ENCODE results near the gene CLDN11. TPM values are rescaled to one million over a fixed set of nuclear protein-coding genes. Genes with fewer than 3 reads are reported as not detected.

CLDN11 gene
- total RNA-seq, 2 experiments from 2014 or later, result not detected

DNA sequence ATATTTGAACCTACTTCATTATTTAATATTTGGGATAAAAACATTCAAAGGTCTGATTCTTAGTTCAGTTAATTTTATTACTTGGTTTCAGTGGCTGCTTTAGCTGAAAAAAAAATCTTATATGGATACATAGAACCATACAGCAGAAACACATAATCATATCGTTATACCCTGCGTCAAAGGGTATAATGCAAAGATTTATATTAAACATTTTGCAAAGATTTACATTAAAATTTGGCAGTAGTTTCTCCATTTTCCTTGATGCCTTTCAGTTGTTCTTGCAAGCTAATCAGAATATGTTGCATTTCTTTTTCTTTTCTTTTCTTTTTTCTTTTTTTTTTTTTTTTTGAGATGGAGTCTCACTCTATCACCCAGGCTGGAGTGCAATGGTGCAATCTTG is 31.4 kb downstream of the CLDN11 start:
- Mint-ChIP-seq H3K4me3 (no peak overlapping the region), H3K4me1 (ENCODE audit: low read depth) (no peaks in the 10 kb centered on the region), H3K9me3 (ENCODE audit: insufficient read depth) (no peaks in the 10 kb centered on the region), H3K36me3 (ENCODE audit: low read depth) (no peaks in the 10 kb centered on the region), H3K27ac (no peak overlapping the region), H3K27me3 (ENCODE audit: low read depth) (peaks cover 12% of the 10 kb centered on the region)
- ChIA-PET CTCF (interaction anchor here (1.4 to 1.7 kb wide), 2 partner anchors 36 to 362 kb away, joined by 3 to 5 read pairs; no protein-coding TSS in a partner anchor), POLR2A (no interaction called here)
- ATAC-seq, result no peak
- DNase-seq, result no peak

DNA sequence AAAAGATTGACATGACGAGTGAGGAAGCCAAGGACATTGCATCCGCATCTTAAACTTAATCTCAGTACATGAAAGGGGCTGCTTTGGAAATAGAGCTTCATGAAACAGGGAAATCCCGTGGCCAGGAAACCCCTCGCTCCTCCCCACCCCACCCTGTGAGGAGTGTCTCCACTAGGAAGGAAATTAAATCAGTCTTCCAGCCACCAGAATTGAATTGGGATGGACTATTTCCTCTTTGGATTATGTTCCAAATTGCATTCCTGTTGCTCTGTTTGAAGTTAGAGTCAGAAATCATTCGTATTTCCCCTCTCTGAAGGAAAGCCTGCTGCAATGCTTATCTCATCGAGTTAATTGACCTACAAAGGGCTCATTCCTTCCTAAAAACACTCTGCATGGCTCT is 35.8 kb downstream of the CLDN11 start:
- H3K9me3 Mint-ChIP-seq (ENCODE audit: insufficient read depth), result no peaks in the 10 kb centered on the region
- peaks cover 14% of the 10 kb centered on the region for H3K27me3 Mint-ChIP-seq (ENCODE audit: low read depth)
- ChIA-PET CTCF (no interaction called here), POLR2A (no interaction called here)
- ATAC-seq, result no peak
- H3K4me1 Mint-ChIP-seq (ENCODE audit: low read depth), result no peaks in the 10 kb centered on the region
- no peak for DNase-seq
- no peak overlapping the region for H3K27ac Mint-ChIP-seq
- H3K36me3 Mint-ChIP-seq (ENCODE audit: low read depth), result no peaks in the 10 kb centered on the region
- H3K4me3 Mint-ChIP-seq, result no peak overlapping the region

DNA sequence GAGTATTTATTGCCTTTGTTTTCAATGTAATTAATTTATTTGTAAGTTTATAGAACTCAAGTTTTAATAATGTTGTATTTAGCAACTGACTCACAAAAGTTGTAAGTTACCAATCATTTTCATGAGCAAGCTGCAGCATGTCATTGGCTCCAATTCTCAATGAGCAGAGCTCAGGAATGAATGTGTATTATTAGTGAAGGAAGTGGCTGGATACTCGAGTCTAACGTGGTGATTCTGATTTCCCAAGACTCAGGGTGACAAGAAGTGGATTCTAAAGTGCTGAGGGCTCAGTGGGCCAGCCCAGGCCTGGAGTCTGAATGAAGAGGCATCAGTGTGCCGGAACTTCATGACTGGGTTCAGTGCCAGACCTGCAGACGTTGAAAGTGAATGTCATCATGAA is 39.6 kb downstream of the CLDN11 start:
- Mint-ChIP-seq H3K9me3 (ENCODE audit: insufficient read depth) (no peaks in the 10 kb centered on the region), H3K27ac (no peak overlapping the region), H3K4me1 (ENCODE audit: low read depth) (no peaks in the 10 kb centered on the region), H3K36me3 (ENCODE audit: low read depth) (no peaks in the 10 kb centered on the region), H3K27me3 (ENCODE audit: low read depth) (peaks cover 28% of the 10 kb centered on the region), H3K4me3 (no peak overlapping the region)
- CTCF ChIA-PET, result interaction anchor here (1.0 kb wide), 1 partner anchor 44 kb away, joined by 3 read pairs; no protein-coding TSS in a partner anchor
- POLR2A ChIA-PET, result no interaction called here
- DNase-seq, result no peak
- no peak for ATAC-seq

DNA sequence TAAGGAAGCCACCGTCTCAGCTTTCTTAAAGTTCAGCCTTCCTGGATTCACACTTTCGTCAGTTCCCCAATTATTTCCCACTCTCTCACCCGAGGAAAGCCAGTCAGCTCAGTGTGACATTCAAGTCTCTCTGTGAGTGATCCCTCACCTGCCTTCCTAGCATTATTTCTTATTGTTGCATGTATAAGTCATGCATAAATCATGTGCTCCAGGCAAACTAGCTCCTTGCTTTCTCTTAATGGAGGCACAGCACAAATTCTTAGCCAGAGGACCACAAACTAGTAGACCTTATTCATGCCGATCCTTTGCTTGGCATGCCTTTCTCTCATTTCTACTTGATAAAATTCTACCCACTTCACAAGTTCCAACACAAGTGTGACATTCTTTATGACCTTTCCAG is 44.3 kb downstream of the CLDN11 start:
- Mint-ChIP-seq H3K27me3 (ENCODE audit: low read depth) (peaks cover 31% of the 10 kb centered on the region), H3K36me3 (ENCODE audit: low read depth) (no peaks in the 10 kb centered on the region), H3K27ac (no peak overlapping the region), H3K9me3 (ENCODE audit: insufficient read depth) (no peaks in the 10 kb centered on the region), H3K4me1 (ENCODE audit: low read depth) (no peaks in the 10 kb centered on the region), H3K4me3 (no peak overlapping the region)
- POLR2A ChIA-PET, result no interaction called here
- ATAC-seq (no peak), DNase-seq (no peak)
- CTCF ChIA-PET, result interaction anchor here (0.7 kb wide), 1 partner anchor 49 kb away, joined by 3 read pairs; no protein-coding TSS in a partner anchor

DNA sequence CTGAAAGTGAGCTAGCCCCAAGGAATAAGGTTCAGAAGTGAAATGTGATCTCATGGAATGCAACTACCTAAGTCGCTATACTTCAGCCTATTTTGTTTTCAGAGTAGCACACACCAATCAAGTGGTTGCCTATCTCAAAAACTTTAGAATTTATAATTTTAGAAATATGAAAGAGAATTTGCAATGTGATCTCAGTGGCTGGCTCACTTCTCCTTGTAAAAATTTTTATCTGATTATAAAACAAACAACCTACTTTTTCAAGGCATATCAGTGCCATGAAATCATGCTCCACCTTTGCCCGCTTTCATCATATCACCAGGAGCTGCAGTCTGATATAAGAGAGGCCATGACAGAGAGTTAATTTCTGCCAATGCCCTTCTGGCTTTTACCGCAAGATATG is 47.3 kb downstream of the CLDN11 start:
- ChIA-PET POLR2A (no interaction called here), CTCF (no interaction called here)
- Mint-ChIP-seq H3K9me3 (ENCODE audit: insufficient read depth) (no peaks in the 10 kb centered on the region), H3K4me1 (ENCODE audit: low read depth) (no peaks in the 10 kb centered on the region), H3K4me3 (no peak overlapping the region), H3K27me3 (ENCODE audit: low read depth) (peaks cover 42% of the 10 kb centered on the region), H3K27ac (no peak overlapping the region), H3K36me3 (ENCODE audit: low read depth) (no peaks in the 10 kb centered on the region)
- no peak for DNase-seq
- ATAC-seq, result no peak

DNA sequence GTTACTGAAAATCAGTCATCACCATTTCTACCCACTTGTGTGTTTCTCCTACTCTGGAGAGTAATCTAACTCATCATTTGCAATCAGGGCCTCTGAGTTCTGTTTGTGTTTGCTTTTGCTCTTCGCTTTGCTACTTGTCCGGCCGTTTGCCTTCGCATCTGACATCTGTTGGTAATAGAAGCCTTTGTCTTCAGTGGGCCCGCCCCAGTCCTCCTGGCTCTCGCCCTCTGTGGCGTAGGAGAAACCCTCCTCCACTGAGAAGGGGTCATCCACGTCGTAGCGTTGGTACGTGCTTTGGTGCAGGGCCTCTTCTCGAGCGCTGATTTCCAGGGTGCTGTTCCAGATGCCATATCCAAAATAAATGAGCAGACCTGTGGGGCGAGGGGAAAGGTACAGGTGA is 48.3 kb downstream of the CLDN11 start:
- H3K27ac Mint-ChIP-seq, result no peak overlapping the region
- DNase-seq, result no peak
- CTCF ChIA-PET, result no interaction called here
- H3K36me3 Mint-ChIP-seq (ENCODE audit: low read depth), result no peaks in the 10 kb centered on the region
- POLR2A ChIA-PET, result no interaction called here
- no peaks in the 10 kb centered on the region for H3K9me3 Mint-ChIP-seq (ENCODE audit: insufficient read depth)
- H3K4me1 Mint-ChIP-seq (ENCODE audit: low read depth), result no peaks in the 10 kb centered on the region
- no peak overlapping the region for H3K4me3 Mint-ChIP-seq
- no peak for ATAC-seq
- peaks cover 41% of the 10 kb centered on the region for H3K27me3 Mint-ChIP-seq (ENCODE audit: low read depth)

DNA sequence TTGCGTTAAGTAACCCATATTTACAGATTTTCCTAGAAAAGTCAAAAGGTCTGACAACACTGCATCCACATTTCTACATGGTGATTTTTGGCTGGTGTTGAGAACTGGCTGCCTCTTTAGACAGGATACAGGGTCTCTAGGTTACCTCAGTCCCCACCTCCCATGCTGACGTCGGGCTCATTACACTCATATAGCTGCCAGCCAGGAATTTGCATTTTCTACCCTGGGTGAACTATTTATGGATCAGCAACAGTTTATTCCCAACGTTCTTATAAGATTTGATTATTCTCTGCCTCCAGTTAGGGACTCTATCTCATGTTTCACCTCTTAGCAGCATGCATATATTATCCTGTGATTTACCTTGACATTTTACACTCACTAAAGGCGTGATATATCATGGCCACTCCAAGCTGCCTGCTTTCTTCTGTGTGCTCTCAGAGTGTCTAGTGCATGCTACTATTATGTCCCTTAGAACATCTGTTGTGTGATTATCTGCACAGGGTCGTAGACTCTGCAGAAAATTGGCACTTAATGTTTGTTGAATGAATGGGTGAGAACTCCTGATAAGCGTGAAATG is 49.0 kb downstream of the CLDN11 start:
- Mint-ChIP-seq H3K36me3 (ENCODE audit: low read depth) (no peaks in the 10 kb centered on the region), H3K9me3 (ENCODE audit: insufficient read depth) (no peaks in the 10 kb centered on the region), H3K27me3 (ENCODE audit: low read depth) (peaks cover 37% of the 10 kb centered on the region), H3K27ac (no peak overlapping the region), H3K4me1 (ENCODE audit: low read depth) (no peaks in the 10 kb centered on the region), H3K4me3 (no peak overlapping the region)
- DNase-seq (no peak), ATAC-seq (no peak)
- POLR2A ChIA-PET, result no interaction called here
- CTCF ChIA-PET, result no interaction called here

DNA sequence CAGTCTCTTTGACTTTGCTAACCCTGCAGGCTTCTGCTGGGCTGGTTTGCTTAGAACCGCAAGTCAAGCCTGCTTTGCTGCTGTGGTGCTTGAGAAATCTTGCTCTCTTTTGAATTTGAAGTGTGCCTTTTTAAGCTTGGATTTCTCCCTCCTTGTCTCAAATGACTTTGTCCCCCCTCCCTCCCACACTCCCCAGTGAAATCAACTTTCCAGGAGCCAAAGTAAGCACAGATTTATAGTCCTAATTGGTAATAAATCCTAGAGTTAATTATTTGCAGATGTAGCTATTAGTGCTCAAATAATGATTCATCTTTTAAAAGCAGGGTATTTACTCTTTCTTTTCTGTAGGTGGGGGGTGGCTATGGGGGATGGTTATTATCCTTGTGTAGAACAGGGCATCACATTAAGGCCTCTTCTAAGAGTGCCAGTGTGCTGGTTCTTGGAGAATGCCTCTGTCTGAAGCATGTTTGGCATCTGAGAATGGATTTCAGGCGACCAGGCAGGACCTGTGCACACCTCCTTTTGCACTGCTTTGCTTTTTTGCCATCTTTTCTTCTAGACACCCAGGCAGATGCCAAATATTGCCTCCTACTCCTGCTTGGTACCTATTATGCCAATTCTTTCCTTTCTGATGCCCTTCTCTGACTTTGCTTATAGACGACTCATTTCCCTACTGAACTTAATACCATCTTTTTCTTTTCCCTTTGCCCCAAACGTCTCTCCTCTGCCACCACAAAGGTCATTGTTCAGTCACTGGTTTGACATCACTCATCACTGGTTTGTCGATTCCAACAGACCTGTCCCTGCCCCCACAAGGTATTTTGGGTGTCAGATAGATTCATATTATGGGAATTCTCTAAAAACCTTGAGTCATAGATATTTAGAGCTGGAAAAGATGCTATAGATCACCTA is 50.7 kb downstream of the CLDN11 start:
- Mint-ChIP-seq H3K4me3 (no peak overlapping the region), H3K4me1 (ENCODE audit: low read depth) (no peaks in the 10 kb centered on the region), H3K27me3 (ENCODE audit: low read depth) (peaks cover 31% of the 10 kb centered on the region), H3K9me3 (ENCODE audit: insufficient read depth) (no peaks in the 10 kb centered on the region), H3K27ac (no peak overlapping the region), H3K36me3 (ENCODE audit: low read depth) (no peaks in the 10 kb centered on the region)
- ChIA-PET CTCF (no interaction called here), POLR2A (no interaction called here)
- ATAC-seq (no peak), DNase-seq (no peak)

DNA sequence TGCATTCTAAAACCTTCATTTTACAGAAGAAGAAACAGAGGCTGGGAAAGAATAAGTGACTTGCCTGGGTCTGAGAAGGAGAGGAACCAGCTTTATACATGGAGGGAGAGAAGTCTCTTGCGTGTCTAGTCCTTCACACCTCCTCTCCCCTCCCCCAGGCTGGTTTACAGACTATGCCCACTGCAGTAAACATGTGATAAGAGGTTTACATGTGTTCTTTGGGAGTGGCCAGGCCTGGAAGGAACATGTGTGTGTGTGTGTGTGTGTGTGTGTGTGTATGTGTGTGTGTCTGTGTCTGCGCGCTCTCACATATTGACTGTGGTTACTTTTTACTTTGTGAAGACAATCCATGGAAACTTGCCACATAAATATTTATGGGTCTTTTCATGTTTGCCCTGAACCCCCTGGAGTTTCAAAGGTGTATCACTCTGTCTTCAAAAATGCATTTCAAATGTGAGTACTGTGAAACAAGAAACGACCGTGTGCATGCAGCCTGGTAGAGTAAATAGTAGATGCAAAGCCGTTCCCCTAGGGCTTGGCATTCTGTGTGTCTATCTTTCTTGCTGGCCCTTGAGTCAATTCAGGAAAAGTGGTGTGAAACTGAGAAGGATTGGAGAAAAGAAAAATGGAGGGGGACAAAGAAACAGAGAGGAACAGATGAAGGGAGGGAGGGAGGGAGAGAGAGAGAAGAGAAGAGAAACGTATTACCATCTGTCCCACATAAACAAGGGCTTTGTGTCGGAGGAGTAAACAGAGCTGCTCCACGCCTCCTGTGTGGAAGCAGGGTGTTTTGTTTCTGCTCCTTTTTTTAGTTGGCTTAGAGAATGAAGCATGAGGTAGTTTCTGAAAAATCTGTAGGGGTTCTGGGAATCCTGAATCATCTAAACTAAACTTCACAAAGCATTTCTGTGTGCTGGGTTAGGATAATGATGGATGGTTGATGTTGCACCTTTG is 51.7 kb downstream of the CLDN11 start:
- DNase-seq (no peak), ATAC-seq (no peak)
- ChIA-PET POLR2A (no interaction called here), CTCF (no interaction called here)
- no peaks in the 10 kb centered on the region for H3K4me1 Mint-ChIP-seq (ENCODE audit: low read depth)
- H3K36me3 Mint-ChIP-seq (ENCODE audit: low read depth), result no peaks in the 10 kb centered on the region
- no peak overlapping the region for H3K27ac Mint-ChIP-seq
- H3K9me3 Mint-ChIP-seq (ENCODE audit: insufficient read depth), result no peaks in the 10 kb centered on the region
- H3K27me3 Mint-ChIP-seq (ENCODE audit: low read depth), result peaks cover 27% of the 10 kb centered on the region
- no peak overlapping the region for H3K4me3 Mint-ChIP-seq

DNA sequence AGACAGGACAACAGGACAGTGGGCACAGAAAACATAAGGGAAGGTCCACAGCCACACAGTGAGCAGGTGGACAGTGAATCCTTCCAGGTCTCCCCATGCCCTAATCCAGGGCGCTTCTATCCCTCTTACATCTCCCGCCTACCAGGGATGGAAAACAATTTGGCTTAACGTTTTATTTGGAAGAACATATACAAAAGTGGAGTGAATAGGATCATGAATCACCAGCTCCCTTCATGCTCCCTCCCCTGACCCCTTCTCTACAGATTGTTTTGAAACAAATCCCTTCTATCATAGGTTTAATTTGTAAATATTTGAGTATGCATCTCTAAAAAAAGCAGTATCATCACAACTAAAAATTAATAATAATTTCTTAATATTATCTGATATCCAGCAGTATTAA is 52.5 kb downstream of the CLDN11 start:
- no peaks in the 10 kb centered on the region for H3K36me3 Mint-ChIP-seq (ENCODE audit: low read depth)
- no peaks in the 10 kb centered on the region for H3K4me1 Mint-ChIP-seq (ENCODE audit: low read depth)
- H3K27ac Mint-ChIP-seq, result no peak overlapping the region
- ChIA-PET POLR2A (no interaction called here), CTCF (no interaction called here)
- no peak overlapping the region for H3K4me3 Mint-ChIP-seq
- DNase-seq, result no peak
- H3K27me3 Mint-ChIP-seq (ENCODE audit: low read depth), result peaks cover 24% of the 10 kb centered on the region
- no peaks in the 10 kb centered on the region for H3K9me3 Mint-ChIP-seq (ENCODE audit: insufficient read depth)
- no peak for ATAC-seq

DNA sequence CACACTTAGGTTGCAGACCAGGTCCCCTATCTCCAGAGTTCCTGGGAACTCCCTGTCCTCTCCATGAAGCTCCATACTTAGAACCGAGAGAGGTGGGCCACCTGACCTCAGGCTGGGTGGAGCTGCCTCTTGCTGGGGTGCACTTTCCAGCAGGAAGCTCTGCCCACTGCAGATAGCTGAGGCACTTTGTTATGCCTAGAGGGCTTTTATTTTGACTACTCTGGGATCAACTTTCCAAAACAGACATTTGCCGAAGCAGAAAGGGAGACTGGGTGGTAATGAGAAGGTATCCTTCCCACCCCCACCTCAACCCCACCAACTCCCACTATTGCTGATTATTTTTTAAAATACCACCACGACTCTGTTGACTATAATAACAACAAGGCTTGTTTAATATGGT is 54.7 kb downstream of the CLDN11 start:
- ChIA-PET CTCF (no interaction called here), POLR2A (no interaction called here)
- no peak overlapping the region for H3K27ac Mint-ChIP-seq
- no peaks in the 10 kb centered on the region for H3K36me3 Mint-ChIP-seq (ENCODE audit: low read depth)
- no peak for DNase-seq
- H3K4me3 Mint-ChIP-seq, result no peak overlapping the region
- H3K4me1 Mint-ChIP-seq (ENCODE audit: low read depth), result no peaks in the 10 kb centered on the region
- H3K9me3 Mint-ChIP-seq (ENCODE audit: insufficient read depth), result no peaks in the 10 kb centered on the region
- H3K27me3 Mint-ChIP-seq (ENCODE audit: low read depth), result peaks cover 24% of the 10 kb centered on the region
- ATAC-seq, result no peak

All from activated CD8-positive, alpha-beta T cell treated with anti-CD3 and anti-CD28 coated beads, Interleukin-2, amount 10 ng/mL, durations not matched to agents 7 days and 5 days (primary cell).